HG03108 (cell line): ENCODE data around the gene TNIP1.
A peak's percentile ranks its signal among the peaks of the same experiment; 100 is the strongest.

Experiments
- ATAC-seq: cut with Tn5 transposase; IDR thresholded peaks from one replicate; pipeline ENCODE4 v1.9.1; 2021; ENCODE audit warnings: moderate library complexity; ENCODE audit not compliant: unreplicated experiment

The TNIP1 gene, protein sequence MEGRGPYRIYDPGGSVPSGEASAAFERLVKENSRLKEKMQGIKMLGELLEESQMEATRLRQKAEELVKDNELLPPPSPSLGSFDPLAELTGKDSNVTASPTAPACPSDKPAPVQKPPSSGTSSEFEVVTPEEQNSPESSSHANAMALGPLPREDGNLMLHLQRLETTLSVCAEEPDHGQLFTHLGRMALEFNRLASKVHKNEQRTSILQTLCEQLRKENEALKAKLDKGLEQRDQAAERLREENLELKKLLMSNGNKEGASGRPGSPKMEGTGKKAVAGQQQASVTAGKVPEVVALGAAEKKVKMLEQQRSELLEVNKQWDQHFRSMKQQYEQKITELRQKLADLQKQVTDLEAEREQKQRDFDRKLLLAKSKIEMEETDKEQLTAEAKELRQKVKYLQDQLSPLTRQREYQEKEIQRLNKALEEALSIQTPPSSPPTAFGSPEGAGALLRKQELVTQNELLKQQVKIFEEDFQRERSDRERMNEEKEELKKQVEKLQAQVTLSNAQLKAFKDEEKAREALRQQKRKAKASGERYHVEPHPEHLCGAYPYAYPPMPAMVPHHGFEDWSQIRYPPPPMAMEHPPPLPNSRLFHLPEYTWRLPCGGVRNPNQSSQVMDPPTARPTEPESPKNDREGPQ

DNA sequence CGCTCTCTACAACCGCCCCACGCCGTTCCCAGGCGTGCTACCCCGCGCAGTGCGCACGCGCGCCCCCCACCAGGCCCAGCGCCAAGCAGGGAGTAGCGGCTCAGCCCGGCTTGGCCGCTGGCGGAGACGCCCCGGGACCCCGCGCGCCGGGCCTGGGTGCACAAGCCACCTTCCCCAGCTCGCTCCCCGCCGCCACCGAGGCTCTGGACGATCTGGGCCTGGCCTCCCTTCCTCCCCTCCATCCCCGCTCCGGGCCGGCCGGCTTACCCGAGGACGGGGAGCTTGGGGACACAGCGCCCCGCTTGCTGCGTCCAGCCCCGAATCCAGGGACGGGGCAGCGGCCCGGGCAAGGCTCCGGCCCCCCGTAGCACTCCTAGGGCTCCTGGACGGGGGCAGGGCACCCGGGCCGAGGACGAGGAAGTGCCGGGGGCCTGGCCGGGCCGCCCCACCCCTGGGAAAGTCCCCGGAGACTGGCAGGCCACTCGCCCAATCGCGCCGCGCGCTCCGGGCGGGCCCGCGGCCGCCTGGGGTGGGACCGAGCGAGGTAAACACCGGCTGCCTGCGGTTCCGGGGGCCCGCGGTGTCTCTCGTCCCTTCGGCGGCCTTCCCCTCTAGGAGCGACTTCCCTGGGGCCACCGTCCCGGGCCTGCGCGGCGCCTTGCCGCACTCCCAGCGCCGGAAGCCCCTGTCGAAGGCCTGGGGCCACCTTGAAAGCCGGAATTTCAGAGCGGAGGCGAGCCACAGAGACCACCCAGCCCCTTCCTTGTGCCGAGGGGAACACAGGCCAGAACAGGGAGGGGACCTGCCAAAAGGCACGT lies at the start of gene TNIP1:
Gene TNIP1 (minus strand): TSS at position 422 of the 818 bp plus-strand sequence. CDS start 15,939 bp downstream, outside the sequence.
- peak; percentile 65 for ATAC-seq

DNA sequence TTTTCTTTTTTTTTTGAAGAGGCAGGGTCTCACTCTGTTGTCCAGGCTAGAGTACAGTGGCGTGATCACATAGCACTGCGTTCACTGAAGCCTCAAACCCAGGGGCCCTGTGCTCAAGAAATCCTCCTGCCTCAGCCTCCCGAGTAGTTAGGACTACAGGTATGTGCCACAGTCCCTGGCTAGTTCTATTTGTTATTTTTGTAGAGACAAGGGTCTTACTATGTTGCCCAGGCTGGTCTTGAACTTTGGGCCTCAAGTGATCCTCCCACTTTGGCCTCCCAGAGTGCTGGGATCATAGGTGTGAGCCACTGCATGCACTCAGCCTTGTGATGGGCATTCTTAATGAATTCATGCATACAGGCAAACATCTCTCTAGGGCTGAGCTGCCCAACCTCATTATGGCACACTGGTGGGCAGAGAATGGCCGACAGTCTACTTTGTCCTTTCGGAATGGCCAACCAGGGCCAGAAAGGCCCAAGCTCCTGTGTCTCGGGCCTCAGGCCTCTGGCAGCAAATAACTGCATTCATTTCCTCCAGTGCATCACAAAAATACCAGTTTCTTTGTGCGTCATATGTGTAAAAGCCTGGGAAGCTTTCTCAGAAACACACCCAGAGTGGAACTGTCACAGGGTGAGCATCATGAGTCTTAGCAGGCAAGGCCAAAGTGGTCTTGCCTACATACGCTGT lies 49.5 kb upstream of the TNIP1 start:
- ATAC-seq, result no peak

DNA sequence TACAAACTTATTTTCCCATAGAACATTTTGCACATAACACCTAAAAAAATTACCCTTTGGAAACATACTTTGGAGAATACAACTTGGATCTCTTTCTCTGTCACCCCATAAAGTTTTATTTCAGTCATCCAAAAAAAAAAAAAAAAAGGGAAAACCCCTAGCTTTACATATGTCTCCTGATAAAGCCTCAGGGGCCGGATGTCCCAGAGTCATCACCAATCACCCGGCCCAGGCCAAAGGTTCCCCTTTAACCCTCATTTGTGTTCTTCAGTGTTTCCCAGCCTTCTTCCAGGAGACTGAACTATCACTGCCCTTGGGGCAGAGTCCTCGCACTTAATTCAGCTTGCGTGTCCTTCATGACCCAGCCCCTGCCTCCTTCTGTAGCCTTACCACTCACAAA lies 48.0 kb upstream of the TNIP1 start:
- ATAC-seq, result no peak

DNA sequence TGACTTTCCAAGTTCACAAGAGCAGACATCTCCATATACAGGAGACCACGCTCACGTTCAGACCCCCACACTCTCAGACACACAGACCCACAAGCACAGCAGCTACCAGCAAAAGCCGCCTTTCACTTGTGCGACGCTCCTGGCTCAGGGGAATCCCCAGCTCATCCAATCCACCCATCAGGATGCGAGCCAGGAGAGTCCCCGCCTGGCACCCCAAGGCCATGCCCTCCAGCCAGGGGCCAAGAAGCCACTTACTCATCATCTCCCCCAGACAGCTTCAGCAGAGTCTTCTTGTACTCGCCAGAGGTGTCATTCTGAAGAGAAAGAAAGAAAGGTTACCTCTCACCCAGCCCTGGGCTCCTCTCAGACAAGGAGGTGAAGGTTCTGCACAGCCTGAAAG lies 47.1 kb upstream of the TNIP1 start:
- no peak for ATAC-seq

DNA sequence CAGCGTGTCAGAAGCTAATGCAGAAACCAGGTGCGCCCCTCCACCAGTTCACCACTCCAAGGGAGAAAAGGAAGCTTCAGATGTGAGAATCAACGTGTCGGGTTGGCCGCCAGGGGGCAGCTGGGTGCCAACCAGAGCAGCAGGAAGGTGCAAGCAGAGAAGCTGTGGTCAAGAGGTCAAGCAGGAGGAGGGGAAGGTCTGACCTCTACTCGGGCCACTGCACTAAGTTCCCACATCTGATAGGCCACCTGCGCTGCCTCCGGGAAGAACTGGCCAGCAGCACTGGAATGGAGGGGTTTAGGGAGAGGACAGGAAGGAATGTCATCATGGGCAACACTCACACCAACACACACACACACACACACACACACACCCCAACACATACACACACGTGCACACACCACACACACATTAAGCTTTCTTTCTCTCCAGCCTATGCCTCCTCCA lies 45.4 kb upstream of the TNIP1 start:
- ATAC-seq, result peak; percentile 34

DNA sequence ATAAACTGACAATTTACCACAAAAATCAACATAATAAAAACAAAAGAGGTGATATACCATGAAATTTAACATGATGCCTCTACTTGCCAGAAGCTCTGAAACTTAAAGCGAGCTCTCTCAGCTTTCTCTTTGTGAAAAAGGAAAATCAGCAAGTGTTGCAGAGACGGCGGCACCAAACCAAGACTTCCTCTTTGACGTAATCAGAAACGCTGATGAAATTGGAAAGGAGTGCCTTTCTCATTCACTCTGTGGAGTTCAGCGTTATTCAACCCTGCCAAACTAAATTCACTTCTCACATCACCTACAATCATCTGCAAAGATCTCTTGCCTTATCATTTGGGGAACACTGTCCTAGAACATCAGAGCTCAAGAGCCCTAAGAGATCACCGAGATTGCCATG lies 44.6 kb upstream of the TNIP1 start:
- ATAC-seq, result no peak

DNA sequence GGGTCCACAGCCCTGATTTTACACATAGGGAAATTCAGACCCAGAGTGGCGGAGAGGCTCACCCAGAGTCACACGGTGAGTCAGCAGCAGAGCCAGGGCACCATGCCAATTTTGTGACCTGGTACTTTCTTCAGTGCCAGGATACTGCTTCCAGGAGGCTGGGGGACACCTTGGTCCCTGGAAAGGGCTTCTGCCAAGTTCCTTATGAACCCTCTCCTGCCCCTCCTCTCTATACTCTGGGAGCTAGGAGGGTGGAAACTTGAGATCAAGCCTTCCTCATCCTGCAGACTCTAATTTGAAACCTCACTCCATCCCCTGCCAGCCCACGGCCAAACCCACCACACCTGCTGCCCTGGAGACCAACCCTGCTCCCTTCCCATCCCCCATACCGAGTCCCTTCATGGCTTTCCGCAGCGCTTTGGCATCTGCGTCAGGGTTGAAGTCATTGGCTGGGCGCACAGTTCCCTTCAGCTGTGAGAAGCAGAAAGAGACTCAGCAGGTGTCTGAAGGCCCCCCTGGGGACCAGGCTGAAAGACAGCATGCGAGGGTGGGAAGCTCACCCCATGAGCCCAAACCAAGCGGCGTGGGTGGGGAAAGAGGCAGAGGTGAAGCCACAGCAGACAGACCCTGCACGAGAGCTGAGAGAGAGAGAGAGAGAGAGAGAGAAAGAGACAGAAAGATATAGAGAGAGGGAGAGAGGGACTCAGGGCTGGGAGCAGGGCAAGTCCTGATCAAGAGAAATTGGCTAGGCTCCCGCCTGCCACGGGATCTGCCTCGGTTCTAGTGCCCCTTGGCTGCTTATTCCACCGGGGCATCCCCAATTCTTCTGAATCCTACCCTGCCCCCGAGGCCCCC lies 43.3 kb upstream of the TNIP1 start:
- ATAC-seq, result peak; percentile 79

DNA sequence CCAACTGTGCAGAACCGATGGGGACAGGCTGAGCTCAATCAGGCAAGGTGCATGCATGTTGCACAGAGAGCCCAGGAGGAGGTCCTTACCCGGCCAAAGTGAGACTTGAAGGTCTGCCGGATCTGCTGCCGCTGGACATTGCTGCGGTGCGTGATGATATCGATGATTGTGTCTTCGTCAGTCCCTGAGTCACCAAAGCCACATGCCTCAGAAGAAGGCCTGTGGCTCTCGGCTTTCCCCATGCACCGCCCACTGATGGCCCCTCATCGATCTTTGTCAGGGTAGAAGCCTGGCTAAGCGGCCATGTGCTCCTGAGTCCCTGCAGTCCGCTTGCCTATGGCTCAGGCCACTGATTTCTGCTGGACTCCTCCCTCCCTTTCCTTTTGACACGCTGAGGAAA lies 42.0 kb upstream of the TNIP1 start:
- no peak for ATAC-seq

DNA sequence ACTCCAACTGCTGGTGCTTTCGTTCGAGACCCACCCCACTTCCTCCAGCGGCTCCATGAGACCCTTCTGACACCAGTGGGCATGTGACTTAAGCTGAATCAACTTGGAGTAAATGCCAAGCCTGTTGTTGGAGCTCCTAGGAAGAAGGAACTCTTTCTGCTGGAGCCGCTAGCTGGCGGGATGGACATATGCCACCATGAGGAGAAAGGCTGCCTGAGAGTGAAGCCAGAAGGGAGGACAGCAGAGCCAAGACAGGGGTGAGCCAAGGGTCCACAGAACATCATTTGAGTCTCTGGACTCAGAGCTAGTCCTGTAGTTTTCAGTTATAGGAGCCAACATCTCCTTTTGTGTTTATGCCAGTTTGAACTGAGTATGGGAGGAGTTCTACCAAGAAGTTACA lies 40.8 kb upstream of the TNIP1 start:
- no peak for ATAC-seq

DNA sequence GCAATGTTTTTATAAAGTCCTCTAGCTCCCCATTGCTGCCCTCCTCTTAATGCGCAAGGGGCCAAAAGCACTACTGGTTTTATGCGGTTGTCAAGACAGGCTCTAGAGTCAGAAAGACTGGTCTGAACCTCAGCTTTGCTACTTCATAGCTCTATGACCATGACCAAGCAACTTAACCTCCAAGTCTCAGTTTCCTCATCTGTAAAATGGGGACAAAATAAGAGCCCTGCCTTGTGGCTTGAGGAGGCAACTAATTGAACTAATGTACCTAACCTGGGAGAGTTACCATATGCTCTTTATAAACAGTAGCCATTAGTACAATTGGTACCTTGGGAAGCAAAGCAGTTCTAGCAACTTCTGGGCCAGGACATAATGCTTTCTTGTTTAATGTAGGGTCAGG lies 40.3 kb upstream of the TNIP1 start:
- no peak for ATAC-seq

DNA sequence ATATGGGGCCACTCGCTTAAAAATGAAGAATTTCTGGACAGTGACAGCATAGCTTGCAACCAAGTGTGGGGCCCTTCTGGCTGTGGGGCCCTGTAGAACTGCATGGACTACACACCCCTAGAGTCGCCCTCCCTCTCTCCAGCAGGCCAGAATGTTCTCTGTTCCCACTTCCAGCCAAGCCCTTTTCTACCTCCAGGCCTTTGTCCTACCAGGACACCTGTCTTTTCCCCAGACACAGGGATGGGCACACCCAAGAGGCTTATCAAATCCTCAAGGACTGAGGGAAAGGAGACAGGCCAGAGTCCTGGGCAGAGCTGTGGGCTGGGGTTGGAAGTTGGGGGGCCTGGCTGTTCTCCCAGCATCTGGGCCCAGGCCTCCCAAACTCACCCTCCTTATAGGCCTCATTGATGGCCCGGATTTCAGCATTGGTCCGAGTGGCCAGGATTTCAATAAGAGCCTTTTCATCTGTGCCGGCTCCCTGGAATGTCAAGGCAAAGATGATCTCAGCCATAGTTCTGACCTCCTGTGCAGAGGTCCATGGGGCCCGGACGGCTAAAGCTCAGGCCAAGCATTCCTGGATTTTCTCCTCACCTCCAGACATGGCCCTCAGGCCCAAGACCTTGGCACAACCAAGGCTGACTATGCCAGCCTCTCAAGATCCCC lies 38.2 kb upstream of the TNIP1 start:
- ATAC-seq, result no peak

DNA sequence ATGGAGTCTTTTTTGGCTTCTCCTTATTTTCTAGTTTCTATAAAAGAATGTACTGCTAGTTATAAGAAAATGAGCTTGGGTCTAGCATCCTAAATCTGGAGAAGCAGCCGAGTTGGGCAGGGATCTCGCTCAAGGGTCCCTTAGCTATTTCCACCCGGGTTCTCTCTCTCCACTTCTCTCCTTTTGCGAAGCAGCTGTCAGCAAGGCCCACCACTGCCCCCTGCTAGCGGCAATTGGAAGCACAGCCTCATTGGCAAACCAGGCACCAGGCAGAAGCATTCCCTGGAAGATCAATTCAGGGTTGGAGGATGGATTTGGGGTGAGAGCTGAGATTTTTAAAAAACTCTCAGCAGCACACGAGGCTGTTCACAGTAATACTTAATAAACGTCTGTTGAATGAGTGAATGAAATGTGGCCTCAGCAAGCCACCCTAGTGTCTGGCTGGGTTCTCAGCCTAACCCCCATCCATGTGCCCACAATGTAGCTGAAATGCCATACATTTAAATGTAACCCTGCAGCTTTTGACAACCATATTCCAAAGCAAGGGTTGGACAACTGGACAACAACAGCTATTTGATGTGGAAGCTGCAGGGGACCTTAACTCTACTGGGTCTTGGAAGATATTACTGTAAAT lies 34.6 kb upstream of the TNIP1 start:
- peak; percentile 38 for ATAC-seq

DNA sequence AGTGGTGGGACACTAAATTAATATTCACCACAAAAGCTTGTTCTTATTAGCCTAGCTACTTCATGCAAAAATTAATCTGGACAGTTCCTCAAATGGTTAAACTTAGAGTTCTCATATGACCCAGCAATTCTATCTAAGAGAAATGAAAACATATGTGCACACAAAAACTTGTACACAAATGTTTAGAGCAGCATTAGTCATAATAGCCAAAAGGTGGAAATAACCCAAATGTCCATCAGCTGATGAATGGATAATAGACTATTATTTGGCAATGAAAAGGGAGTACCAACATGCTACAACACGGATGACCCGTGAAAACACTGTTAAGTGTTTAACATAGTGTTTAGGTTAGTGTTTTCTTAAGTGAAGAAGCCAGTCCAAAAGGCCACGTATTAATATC lies 32.8 kb upstream of the TNIP1 start:
- ATAC-seq, result no peak

DNA sequence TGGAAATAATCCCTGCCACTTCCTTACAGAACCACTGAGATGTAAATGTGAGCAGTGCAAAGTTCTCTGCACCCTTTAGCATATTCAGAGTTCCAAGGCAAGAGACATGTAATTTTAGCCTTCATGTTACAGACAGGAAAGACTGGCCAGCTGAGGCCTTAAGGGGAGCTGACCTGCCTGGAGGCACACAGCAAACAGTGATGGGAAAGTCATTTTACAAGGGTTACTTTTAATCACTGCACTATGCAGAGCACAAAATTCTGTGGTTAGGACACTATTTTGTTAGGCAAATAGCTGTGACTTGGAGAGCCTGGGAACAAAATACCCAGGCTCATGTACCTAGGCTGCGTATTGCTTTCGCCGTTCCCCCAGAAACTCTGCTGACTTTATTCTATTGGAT lies 30.2 kb upstream of the TNIP1 start:
- ATAC-seq, result no peak

DNA sequence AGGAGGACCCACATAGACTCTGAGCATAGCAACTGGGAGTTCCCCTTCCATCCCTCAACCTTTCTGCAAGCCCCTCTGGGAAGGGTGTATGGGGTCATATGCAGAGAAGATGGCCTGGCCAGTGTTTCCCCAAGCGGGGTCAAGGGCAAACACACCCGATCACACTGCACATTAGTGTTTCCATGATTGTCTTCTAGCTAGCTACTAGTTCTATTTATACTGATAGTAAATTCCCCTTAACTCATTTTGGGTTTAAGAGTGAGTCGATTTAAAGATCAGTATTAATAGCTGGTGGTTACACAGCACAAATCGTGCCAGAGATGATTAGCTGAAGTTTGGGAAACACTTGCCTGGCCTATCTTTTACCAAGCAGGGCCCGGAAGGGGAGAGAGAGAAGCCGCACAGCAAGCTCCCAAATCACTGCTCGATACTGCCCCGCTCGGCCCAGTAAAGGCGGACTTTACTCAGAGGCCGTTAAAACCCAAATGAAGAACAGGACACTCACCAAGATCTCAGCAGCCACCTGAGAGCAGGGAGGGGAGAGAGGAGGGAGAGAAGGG lies 29.4 kb upstream of the TNIP1 start:
- no peak for ATAC-seq

DNA sequence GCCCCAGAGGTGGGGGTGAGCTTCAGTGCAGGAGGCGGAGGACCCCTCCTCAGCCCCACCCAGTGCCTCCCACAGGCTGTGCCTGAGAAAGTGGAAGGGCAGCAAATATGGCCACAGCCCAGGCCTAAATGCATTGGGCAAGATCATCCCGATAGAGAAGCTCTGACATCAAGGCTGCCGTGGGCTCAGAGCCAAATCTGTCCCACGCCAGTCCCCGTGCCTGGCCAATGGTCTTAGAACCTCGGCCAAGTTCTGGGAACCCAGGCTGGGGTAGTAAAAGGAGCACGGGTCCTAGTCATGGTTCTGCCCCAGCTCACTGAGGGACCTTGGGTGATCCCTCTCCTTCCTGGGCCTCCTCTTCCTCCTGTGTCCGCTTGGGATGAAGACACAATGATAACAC lies 27.7 kb upstream of the TNIP1 start:
- no peak for ATAC-seq

DNA sequence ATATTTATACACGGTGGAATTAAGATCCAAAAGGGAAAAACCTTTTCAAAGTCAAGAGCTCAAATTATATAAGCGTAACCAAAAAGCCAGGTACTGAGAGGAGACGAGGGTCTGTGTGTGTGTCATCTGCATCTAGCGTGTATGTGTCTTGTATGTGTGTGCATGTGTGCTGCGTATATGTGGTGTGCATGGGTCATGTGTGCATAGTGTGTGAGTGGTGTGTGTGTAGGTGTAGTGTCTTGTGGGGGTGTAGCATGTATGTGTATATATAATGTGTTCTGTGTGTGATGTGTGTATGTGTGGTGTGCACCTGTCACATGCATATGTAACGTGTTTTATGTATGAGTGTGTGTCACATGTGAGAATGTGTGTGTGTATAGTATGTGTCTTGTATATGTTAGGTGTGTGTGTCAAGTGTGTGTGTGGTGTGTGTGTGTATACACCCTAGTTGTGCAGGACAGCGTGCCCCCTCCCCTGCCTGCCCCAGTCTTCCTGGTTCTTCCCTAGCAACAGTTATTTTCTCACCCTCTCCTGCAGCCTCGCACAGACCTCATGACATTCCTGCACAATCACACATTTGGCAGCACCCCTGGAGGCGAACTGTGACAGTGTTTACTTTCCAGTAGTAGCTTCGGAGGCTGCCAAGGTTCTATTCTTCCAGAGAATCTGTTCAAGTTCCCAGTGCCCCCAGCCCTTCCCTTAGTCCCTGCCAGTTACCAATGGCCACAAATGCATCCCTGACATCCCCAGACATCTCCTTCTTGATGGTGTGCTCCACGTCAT lies 27.1 kb upstream of the TNIP1 start:
- no peak for ATAC-seq

DNA sequence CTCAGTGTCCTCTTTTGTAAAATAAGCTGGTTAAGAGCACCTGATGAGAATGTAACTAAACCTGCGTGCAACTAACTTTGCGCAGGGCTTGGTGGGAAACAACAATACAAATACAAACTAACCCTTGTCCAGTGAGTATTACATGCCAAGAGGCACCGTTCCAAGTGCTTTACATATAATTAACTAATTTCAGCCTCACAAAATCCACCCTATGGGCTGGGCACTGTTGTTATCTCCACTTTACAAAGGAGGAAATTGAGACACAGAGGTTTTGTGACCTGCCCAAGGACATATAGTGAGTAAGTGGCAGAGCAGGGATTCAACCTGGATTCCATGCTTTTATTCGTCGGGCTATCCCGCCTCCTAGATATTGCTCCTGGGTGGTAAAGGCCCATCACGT lies 26.2 kb upstream of the TNIP1 start:
- ATAC-seq, result no peak
